ENCODE results near the gene GTPBP4.

Gene GTPBP4

DNA sequence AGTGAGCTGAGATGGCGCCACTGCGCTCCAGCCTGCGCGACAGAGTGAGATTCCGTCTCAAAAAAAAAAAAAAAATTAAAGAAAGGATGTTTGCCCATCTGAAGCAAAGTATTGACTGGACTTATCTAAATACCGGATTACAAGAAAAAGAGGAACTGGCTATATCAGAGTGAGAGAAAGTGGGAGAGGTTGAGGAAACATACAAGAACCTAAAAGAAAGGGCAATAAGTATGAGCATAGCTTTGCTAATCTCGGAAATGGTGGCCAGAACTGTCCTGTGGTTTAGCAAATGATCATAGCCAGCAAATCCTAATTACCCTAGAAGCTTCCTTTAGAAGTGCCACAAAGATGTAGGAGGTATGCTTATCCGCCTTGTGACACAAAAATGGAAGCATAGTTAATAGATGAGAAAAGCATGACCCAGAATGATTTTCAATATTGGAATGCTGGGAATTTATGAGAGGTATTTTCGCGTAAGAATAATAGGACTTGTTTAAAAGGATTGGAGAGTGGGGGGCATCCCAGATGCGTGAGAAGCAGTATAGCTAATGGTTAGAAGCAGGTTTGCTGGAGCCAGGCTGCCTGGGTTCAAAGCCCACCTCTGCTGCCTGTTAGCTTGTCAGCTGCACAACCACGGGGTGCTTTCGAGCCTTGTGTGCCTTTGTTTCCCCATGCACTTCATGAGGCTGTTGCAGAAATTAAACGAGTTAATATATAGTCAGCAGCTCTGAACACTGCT lies 1.2 kb upstream of the GTPBP4 start:
- no peak for DNase-seq (ENCODE audit: low spot score)
- Histone ChIP-seq H3K9me3 (ENCODE audit: severe bottlenecking) (no peaks in the 10 kb centered on the region), H3K36me3 (ENCODE audit: low read depth) (peaks cover 17% of the 10 kb centered on the region), H3K4me1 (ENCODE audit: insufficient read depth, poor library complexity, severe bottlenecking) (peaks cover 19% of the 10 kb centered on the region), H3K27me3 (ENCODE audit: insufficient read depth, poor library complexity, severe bottlenecking) (no peaks in the 10 kb centered on the region), H3K4me3 (ENCODE audit: severe bottlenecking) (peak overlapping the region; percentile 76), H3K27ac (ENCODE audit: poor library complexity, severe bottlenecking) (peak overlapping the region; percentile 77)
- TF ChIP-seq, protein P1, sequence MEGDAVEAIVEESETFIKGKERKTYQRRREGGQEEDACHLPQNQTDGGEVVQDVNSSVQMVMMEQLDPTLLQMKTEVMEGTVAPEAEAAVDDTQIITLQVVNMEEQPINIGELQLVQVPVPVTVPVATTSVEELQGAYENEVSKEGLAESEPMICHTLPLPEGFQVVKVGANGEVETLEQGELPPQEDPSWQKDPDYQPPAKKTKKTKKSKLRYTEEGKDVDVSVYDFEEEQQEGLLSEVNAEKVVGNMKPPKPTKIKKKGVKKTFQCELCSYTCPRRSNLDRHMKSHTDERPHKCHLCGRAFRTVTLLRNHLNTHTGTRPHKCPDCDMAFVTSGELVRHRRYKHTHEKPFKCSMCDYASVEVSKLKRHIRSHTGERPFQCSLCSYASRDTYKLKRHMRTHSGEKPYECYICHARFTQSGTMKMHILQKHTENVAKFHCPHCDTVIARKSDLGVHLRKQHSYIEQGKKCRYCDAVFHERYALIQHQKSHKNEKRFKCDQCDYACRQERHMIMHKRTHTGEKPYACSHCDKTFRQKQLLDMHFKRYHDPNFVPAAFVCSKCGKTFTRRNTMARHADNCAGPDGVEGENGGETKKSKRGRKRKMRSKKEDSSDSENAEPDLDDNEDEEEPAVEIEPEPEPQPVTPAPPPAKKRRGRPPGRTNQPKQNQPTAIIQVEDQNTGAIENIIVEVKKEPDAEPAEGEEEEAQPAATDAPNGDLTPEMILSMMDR (IDR thresholded peaks at IDR 0.05; ENCODE audit: poor library complexity, severe bottlenecking): no peak
- peak; percentile 19; the same call in 2 of the 3 replicates for ATAC-seq (ENCODE audit: low read depth)

DNA sequence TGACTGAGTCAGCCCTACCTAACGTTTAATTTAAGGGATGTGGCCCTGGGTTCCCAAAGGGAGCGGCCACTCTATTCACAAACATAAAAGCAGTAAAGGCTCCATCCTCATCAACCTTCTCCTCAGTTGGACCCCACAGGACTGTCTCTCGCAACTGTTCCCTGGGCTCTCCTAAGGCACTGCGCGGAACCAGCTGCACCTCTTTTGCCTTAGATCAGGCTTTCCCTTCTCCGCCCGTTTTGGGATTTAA lies 689 bp upstream of the GTPBP4 start:
- H3K4me3 ChIP-seq (ENCODE audit: severe bottlenecking): peak overlapping the region; percentile 76
- TF ChIP-seq, protein P1 (IDR thresholded peaks at IDR 0.05; ENCODE audit: poor library complexity, severe bottlenecking): no peak
- peaks cover 20% of the 10 kb centered on the region for H3K36me3 ChIP-seq (ENCODE audit: low read depth)
- H3K27me3 ChIP-seq (ENCODE audit: insufficient read depth, poor library complexity, severe bottlenecking): no peaks in the 10 kb centered on the region
- H3K9me3 ChIP-seq (ENCODE audit: severe bottlenecking): no peaks in the 10 kb centered on the region
- peak; percentile 21; the same call in 2 of the 3 replicates for ATAC-seq (ENCODE audit: low read depth)
- peak overlapping the region; percentile 77 for H3K27ac ChIP-seq (ENCODE audit: poor library complexity, severe bottlenecking)
- peaks cover 19% of the 10 kb centered on the region for H3K4me1 ChIP-seq (ENCODE audit: insufficient read depth, poor library complexity, severe bottlenecking)
- no peak for DNase-seq (ENCODE audit: low spot score)

DNA sequence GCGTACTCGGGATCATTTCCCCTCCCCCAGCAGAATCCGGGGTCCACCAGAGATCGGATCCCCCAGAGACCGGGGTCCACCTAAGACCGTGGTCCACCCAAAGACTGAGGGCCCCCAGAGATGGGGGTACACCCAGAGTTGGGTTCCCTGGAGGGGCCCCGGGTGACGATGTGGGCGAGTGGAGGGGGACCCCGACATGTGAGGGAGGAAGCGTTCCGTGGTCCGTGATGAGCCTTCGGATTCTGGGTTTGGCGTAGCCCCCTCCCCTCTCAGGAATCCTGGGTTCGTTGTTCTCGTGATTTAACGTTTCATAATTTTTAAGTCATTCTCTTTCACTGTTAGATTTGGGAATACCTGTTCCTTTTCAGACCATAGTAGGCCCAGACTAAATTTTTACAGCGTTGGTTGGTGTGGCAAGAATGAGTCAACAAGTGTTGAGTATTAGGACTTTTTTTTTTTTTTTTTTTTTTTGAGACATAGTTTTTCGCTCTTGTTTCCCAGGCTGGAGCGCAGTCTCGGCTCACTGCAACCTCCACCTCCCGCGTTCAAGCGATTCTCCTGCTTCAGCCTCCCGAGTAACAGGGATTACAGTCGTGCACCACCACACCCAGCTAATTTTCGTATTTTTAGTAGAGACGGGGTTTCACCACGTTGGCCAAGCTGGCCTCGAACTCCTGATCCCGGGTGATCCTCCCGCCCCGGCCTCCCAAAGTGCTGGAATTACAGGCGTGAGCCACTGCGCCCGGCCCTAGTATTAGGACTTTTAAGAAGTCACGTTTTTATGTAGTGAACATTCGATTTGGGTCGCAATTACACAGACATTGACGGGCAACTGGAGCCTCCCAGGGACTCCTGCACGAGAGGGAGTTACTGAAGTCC lies 672 bp downstream of the GTPBP4 start:
- H3K27ac ChIP-seq (ENCODE audit: poor library complexity, severe bottlenecking): peak overlapping the region; percentile 77
- H3K4me1 ChIP-seq (ENCODE audit: insufficient read depth, poor library complexity, severe bottlenecking): peaks cover 19% of the 10 kb centered on the region
- no peaks in the 10 kb centered on the region for H3K9me3 ChIP-seq (ENCODE audit: severe bottlenecking)
- ATAC-seq (ENCODE audit: low read depth): no peak
- no peaks in the 10 kb centered on the region for H3K27me3 ChIP-seq (ENCODE audit: insufficient read depth, poor library complexity, severe bottlenecking)
- DNase-seq (ENCODE audit: low spot score): no peak
- TF ChIP-seq, protein P1 (IDR thresholded peaks at IDR 0.05; ENCODE audit: poor library complexity, severe bottlenecking): no peak
- peak overlapping the region; percentile 76 for H3K4me3 ChIP-seq (ENCODE audit: severe bottlenecking)
- peaks cover 34% of the 10 kb centered on the region for H3K36me3 ChIP-seq (ENCODE audit: low read depth)

DNA sequence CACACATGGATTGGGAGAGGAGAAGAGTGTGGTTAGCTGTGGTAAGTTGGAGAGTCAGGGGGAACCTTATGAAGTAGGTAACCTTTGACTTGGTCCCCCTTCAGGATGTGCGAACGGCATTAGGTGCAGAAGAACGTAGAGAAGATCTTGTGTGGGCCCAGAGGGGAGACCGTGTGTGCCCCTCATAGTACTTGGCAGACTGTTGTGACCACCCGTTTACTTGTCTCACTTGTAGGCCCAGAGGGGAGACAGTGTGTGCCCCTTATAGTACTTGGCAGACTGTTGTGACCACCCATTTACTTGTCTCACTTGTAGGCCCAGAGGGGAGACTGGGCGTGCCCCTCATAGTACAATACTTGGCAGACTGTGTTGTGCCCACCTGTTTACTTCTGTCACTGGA lies 2.6 kb downstream of the GTPBP4 start:
- TF ChIP-seq, protein P1 (IDR thresholded peaks at IDR 0.05; ENCODE audit: poor library complexity, severe bottlenecking): no peak
- H3K27me3 ChIP-seq (ENCODE audit: insufficient read depth, poor library complexity, severe bottlenecking): no peaks in the 10 kb centered on the region
- no peak for DNase-seq (ENCODE audit: low spot score)
- H3K27ac ChIP-seq (ENCODE audit: poor library complexity, severe bottlenecking): no peak overlapping the region
- ATAC-seq (ENCODE audit: low read depth): no peak
- H3K9me3 ChIP-seq (ENCODE audit: severe bottlenecking): no peaks in the 10 kb centered on the region
- H3K4me1 ChIP-seq (ENCODE audit: insufficient read depth, poor library complexity, severe bottlenecking): peaks cover 19% of the 10 kb centered on the region
- H3K4me3 ChIP-seq (ENCODE audit: severe bottlenecking): no peak overlapping the region
- H3K36me3 ChIP-seq (ENCODE audit: low read depth): peaks cover 53% of the 10 kb centered on the region

Measured in RWPE2 (cell line).